ENCODE data around the gene SHC1.
A peak's percentile ranks its signal among the peaks of the same experiment; 100 is the strongest.
"Not testable (repeated sequence)": the region's sequence is repeated elsewhere in the genome, so short reads cannot be mapped to it uniquely, and the experiment has no call there.

Gene SHC1

DNA sequence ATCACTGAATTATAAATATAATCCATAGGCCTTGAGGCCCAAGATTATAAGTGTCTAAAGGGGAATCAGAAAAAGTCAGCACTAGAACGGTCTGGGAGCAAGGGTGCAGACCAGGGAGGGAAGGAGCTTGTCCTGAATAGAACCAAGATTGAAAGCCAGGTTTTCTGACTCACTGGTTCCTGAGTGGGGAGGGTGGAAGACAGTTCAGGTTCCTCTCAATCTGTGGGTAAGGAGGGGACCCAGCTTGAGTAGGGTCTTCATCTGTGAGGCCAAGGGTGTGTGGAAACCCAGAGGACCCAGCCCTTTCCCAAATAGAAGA, 23.7 kb upstream of the SHC1 start:
- no peak for DNase-seq

DNA sequence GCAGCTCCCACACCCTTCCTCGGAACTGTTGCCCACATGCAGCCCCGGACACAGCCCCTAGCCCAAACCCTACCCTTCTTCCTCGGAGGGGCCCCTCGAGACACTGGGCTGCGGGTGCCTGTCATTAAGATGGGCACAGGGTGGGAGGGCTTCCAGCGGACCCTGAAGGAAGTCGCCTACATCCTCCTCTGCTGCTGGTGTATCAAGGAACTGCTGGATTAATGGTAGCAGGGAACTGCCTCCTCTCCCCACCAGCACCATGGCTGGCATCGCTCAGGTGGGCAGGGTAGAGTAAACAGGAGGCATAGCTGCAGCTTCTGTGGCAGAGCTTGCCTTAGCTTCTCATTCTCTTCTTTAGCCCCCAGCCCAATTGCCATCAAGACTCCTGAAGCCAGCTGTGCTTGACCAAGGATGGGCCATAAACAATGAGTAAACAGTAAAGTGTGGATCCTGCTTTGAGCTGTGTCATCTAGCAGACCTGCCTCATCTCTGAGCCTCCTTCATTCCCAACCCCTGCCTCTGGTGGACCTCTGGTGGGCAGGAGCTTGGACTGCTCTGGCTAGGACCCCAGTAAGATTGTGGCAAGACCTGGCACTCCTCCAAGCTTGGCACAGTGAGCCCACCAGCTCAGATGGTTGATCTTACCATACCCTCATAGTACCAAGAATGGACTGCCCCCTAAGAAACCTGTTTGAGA, 23.2 kb upstream of the SHC1 start, which contains the start of gene LENEP:
Gene LENEP, plus strand, starts transcription at position 15 of the 697 bp plus-strand sequence. Its CDS starts 22 bp downstream, at position 37.
- no peak for DNase-seq

DNA sequence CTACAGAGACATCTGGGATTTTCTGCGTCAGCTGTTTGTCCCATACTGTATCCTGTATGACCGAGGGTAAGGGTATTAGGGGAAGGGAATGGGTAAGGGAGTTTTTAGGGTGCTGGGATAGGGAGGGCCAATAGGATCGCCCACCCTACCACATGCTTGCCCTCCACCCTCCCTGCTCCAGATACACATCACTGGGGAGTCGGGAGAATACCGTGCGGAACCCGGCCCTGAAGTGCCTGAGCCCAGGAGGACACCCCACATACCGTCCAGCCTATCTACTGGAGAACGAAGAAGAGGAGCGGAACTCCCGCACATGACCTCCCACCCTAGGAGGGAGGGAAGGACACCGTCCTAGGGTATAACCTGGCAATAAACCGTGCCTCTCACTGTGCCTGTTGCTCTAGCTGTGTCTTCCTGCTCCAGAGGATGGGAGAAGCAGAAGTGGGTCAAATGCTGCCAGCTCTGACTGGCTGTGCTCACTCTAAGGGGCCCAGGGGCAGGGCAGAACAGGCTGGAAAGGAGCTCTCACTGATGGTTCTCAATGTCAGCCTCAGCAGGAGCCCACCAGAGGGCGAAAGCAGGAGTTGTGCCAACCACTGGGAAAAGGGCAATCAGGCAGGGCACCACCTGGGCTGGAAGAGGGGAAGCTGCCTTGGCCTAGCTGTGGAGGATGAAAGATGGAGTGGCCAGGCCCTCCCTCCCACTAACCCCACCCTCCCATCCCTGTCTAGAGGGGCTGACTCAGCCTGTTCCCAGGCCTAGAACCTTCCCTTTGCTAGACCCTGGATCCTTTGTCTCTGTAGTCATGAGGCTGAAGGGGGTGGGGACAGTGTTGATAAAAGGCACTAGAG, 22.4 kb upstream of the SHC1 start:
- no peak for DNase-seq

DNA sequence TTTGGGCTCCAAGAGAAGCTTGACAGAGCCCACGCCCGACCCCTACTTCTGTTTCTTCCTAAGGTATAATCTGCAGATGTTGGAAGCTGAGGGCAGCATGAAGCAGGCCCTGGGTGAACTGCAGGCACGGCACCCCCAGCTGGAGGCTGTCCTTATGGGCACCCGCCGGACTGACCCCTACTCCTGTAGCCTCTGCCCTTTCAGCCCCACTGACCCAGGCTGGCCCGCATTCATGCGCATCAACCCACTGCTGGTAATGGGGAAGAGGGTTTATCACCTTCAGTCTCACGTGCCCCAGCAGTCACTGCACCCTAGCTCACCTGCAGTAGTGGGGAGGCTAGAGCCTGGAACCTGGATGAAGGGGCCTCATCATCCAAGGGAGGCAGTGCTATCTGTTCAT, 19.7 kb upstream of the SHC1 start:
- DNase-seq = no peak

DNA sequence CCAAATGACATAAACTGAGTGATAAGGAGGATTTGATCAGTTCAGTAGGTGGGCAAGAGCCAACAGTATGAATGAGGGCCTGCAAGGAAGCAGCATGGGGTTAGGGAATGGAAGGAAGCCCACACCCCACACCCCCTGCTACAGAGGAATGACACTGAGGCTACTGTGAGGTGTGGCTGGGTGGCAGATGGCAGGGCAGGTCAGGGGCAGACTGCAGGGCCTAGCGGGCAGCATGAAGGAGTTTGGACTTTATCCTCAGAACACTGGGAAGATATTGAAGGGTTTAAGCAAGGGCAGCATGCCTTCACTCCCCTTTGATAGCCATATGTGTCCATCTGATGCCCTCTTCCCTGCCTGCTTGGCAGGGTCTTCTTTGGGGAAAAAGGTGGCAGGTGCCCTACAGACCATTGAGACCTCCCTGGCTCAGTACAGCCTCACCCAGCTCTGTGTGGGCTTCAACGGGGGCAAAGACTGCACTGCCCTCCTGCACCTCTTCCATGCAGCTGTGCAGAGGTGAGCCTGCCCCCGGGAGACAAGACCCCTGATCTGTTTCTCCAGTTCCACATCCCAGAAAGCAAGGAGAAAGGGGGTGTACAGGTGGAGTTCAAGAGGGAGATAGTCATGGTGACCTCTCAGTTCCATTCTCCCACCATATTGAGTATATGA, 18.8 kb upstream of the SHC1 start:
- no peak for DNase-seq

DNA sequence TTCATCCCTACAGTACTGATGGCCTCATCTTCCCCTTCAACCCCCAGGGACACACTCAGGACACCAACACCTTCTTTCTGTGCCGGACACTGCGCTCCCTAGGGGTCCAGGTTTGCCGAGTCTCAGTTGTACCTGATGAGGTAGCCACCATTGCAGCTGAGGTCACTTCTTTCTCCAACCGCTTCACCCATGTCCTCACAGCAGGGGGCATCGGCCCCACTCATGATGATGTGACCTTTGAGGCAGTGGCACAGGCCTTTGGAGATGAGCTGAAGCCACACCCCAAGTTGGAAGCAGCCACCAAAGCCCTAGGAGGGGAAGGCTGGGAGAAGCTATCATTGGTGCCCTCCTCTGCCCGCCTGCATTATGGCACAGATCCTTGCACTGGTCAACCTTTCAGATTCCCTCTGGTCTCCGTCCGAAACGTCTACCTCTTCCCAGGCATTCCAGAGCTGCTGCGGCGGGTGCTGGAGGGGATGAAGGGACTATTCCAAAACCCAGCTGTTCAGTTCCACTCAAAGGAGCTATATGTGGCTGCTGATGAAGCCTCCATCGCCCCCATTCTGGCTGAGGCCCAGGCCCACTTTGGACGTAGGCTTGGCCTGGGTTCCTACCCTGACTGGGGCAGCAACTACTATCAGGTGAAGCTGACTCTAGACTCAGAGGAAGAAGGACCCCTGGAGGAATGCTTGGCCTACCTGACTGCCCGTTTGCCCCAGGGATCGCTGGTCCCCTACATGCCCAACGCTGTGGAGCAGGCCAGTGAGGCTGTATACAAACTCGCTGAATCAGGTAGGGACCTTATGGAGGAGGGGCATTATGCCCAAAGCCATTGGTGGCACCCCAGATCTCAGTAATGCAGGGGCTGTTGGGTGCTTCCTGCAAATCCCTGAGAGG, 17.8 kb upstream of the SHC1 start:
- DNase-seq = no peak

DNA sequence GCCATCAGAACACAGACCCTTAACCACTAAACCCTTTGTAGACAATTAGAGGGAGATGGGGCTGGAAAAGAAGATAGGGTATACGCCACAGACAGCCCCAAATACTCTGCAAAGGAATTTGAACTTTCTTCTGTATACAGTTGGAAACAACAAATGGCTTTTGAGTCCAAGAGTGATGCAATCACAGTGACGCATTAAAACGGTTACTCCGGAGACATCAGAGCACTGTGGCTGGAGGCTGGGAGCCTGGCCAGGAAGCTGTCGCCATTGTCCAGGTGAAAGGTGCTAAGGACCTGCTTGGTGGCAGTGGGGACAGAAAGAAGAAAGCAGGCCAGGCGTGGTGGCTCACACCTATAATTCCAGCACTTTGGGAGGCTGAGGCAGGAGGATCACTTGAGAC, 16.8 kb upstream of the SHC1 start:
- no peak for DNase-seq

DNA sequence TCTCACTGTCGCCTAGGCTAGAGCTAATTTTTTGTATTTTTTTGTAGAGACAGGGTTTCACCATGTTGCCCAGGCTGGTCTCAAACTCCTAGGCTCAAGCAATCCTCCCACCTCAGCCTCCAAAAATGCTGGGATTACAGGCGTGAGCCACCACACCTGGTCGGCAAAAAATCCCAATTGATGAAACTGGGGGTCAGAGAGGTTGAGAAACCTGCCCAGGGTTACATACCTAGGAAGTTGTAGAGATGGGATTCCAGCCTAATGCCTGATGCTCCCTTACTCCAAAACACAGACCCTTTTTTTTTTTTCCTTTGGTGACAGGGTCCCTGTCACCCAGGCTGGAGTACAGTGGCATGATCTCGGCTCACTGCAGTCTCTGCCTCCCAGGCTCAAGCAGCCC, 16.2 kb upstream of the SHC1 start:
- DNase-seq = not testable (repeated sequence)

DNA sequence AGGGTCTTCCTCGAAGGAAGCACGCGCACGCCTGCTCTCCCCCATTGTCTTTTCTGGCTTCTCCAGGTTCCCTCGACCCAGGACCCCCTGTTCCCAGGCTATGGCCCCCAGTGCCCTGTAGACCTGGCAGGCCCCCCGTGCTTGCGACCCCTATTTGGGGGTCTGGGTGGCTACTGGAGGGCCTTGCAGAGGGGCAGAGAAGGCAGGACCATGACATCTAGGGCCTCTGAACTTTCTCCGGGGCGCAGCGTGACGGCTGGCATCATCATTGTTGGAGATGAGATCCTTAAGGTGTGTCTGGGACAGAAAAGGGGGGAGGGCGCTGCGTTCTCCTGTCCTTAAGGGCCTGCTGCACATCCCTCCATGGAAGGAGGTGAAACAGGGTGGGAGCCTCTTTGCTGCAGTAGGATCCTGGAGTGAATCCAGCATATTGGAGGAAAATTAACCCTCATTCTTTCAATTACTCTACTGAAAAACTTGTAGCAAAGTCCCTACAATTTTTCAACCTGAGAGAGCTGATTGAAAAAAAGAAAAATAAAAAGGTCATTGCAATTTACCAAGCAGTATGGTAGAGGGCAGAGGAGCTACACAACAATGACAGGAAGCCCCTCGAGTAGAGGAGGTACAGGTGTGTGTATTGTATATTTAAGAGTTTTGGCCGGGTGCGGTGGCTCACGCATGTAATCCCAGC, 13.4 kb upstream of the SHC1 start:
- DNase-seq = no peak

DNA sequence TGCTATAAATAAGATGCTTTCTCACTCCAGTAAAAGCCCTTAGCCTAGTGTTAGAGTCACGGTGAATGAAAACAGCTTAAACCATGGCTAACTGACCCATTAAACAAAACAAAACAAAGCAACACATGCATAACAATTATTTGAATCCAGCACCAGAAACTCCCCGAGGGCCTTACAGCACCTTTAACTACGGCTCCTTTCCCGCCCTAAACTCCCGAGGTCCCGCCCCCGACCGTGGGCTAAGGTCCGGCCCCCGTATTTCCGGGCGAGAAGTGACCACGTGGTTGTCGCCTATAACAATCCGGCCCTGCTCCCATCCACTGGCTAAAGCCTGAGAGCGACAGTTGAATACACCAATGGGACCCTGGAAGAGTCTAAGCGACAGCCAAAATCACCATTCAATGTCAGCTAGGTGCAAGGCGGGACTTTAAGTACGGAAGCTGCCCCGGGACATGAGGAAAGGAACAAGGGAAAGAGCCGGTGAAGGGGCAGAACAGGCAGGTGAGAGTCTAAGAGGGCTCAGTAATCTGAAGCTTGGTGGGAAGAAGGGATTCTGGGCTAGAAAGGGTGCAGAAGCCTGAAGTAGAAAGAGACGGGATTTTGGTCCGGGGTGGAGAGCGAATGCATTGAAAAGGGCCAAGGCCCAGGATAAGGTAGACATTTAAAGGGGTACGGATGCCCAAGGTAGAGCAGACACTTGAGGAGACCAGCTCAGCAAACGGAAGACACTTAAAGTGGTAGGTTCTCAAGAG, 12.5 kb upstream of the SHC1 start, which contains the start of gene FLAD1:
Gene FLAD1, plus strand, starts transcription at position 448 of the 752 bp plus-strand sequence. CDS start 351 bp downstream, outside the sequence.
- DNase-seq = peak; percentile 100

DNA sequence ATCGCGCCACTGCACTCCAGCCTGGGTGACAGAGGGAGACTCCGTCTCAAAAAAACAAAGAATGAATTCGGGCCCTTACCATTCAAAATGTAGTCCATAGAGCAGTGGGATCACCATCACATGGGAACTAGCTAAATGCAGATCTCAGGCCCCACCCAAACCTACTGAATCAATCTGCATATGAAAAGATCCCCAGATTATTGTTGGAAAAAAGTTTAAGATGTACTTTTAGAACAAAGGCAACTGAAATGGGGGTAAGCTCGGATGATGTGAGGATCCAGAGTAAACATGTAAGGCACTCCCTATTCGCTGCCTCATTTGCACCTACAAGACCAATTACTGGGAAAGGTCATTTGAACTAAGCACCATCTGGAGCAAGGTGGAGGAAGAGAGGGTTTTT, 11.8 kb upstream of the SHC1 start:
- DNase-seq = no peak

DNA sequence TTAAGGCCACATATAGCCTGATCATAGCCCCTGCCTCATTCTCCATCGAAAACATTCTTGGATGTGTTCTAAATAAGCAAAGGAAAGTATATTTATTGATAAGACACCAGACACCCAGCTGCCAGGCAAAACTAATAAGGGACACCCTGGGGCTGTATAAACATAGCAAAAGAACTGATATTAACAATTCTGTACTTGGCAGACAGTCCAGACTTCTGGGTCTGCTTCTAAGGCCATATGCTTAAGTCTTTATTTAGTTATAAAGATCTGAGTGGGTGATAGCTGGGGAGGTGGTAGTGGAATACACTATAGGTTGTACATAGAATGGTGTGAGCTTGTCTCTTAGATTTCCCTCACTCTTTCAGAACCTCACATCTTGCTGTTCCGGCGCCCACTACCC, 7.8 kb upstream of the SHC1 start:
- DNase-seq = no peak

DNA sequence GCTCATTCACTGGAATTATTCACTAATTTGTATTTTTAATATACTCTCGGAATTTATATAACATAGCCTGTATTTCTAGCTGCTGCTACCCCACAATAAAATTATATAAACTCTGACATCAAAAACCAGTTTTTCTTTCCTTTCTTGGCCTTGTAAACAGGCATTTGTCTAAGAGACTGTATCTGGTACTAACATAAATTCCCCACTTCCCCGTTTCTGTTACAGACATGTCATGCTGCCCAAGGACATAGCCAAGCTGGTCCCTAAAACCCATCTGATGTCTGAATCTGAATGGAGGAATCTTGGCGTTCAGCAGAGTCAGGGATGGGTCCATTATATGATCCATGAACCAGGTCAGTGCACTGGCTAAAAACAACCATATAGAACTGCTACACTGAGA, 7.2 kb upstream of the SHC1 start:
- DNase-seq = not testable (repeated sequence)

DNA sequence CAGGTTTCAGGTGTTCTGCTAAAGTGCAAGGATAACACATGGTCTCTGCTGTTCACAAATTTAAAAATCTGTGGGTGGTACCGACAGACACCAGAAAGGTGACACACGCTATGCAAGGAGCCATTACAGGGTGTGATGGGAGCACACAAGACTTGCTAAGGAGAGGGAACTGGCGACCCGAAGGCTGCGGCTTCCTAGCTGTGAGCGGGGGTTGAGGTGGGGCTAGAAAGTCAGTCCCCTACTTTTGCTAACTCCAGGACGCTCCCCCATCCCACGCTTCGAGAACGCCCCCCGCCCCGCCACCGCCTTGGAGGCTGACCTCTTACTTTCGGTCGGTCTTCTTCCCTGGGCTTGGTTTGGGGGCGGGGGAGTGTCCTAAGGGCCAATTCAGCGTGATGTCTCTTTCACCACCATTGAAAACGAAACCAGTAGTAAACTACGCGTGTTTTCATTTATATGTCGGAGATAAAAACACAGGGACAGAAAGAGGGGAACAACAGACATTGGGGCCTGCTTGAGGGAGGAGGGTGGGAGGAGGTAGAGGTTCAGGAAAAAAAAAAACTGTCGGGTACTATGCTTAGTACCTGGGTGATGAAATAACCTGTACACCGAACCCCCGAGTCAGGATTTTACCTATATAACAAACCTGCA, 5.0 kb upstream of the SHC1 start:
- DNase-seq = peak; percentile 75

DNA sequence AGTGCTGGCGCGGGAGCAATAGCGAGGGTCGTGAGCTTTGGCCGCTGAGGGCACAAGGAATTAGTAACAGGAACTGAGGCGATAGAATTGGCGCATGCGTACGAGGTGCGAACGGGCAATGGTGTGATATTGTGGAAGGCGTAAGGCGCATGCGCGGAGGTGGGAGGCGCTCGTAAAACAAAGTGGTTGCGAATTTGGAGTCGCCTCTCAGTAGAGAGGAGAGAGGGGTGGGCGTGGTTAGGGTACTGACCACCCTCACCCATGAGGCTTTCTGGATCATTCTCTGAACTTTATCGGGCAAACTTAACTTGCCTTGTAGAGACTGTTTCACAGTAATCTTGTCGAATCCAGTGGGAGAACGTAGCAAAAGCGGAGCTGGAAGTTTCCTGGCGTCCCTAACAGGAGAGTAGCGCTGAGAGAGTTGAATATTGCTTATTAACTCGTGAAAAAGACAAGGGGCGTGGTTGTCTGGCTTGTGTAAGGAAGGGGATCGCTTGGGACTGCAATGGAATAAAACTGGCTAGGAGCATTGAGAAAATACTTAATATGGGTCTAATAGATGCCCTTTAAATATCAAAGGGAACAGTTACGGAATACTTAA, 4.4 kb upstream of the SHC1 start:
- peak; percentile 97 for DNase-seq

DNA sequence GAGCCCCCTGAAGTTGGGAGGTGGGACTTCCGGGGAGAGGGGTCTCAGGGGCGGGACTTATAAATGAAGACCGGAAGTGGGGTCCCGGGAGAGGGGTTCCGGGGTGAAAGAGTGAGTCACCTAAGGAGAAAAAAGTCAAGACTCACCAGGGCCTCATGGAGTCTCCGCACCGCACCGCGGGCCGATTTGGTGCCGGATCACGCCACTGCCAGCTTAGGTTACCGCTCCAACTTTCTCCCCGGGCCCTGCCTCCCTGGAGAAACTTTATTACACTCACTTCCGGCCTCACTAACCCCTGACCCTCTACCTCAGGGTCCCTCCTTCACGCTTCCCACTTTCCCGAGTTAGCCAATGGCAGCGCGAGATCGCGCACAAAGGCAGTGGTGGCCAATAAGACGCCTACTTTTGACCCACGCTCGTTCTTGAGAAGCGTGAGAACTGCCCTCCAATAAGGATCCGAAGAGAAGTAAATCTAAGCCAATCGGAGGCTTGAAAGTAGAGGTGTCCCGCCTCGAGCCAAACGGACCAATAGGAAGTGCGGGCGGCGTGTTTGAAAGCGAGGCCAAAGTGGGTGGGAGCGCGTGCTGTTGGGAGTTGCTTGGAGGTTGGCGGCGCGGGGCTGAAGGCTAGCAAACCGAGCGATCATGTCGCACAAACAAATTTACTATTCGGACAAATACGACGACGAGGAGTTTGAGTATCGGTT, 3.7 kb upstream of the SHC1 start, which contains the start of gene CKS1B:
Gene CKS1B, plus strand, starts transcription at position 580 of the 706 bp plus-strand sequence. Its CDS starts 65 bp downstream, at position 645.
- DNase-seq = peak; percentile 99

DNA sequence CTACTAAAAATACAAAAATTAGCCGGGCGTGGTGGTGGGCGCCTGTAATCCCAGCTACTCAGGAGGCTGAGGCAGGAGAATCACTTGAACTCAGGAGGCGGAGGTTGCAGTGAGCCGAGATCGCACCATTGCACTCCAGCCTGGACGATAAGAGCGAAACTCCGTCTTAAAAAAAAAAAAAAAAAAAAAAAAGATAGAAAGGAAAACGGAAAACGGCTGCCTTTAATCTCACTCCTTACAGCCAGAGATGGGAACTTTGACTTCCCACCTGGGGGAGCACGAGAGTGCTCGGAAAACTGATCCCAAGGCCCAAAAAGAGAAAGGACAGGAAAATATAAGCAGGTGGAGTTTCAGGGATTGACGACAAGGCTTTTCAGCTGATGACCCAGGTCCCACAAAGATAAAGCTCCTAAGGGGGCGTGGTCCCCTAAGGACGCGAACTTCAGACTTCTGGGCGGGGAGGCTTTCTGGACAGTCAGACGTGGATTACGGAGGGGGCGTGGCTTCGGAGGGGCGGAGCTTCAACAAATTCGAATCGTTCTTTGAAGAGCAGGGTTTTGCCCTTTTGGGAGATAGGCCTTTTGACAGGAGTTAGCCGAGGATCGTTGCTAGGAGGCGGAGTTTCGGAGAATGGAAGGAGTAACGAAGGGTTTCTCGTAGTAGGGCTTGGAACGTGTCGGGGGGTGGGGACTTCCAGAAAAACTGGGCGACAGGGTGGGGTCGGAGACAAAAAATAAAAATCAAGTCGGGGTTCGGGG, 3.0 kb upstream of the SHC1 start:
- DNase-seq = peak; percentile 96

DNA sequence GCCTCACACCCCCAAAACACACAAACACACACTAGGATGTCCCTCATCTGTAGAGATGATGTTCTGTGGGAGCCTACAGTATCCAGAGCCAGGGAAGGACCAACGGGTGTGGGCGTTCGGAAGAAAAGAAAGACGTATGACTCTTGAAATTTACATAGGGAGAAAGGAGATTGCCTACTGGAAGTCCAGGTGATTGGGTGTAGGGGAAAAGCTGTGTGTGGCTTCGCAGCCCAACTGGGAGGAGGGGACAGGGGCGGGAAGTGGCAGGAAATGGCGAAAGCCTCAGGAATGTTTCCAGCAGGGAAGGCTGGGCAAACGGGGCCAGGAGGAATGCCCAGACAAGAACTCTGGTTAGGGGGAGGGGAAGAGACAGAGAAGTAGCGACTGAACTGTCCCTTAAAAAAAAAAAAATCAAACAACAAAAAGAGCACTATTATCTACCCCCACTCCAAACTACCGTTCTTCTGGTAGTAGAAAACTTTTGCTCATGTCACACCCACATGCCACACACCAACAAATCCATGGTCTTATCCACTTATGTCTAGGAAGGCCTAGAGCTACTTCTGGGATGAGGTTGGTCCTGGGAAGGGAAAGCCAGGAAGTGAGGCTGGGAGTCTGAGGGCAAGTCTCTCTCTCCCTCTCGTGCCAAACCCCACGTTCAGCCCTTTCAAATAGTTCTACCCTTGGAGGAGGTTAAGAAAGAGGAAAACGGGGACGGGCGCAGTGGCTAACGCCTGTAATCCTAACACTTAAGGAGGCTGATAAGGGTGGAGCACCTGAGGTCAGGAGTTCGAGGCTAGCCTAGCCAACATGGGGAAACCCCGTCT, 2.2 kb upstream of the SHC1 start:
- no peak for DNase-seq
